Neural cell (in vitro differentiated cells): Measurements from ENCODE around the gene CDX1.

Source experiments
- POLR2AphosphoS5 ChIP-seq: IDR thresholded peaks from 2 replicates; pipeline ENCODE4 v1.6.1; 2012
- TF ChIP-seq, protein P1 (sequence below): fragments of 450-650 bp; IDR thresholded peaks from 2 replicates; pipeline ENCODE4 v1.5.1; 2014; ENCODE audit warnings: antibody characterized with exemption, mild to moderate bottlenecking, moderate library complexity; ENCODE audit not compliant: poor library complexity, severe bottlenecking

DNA sequence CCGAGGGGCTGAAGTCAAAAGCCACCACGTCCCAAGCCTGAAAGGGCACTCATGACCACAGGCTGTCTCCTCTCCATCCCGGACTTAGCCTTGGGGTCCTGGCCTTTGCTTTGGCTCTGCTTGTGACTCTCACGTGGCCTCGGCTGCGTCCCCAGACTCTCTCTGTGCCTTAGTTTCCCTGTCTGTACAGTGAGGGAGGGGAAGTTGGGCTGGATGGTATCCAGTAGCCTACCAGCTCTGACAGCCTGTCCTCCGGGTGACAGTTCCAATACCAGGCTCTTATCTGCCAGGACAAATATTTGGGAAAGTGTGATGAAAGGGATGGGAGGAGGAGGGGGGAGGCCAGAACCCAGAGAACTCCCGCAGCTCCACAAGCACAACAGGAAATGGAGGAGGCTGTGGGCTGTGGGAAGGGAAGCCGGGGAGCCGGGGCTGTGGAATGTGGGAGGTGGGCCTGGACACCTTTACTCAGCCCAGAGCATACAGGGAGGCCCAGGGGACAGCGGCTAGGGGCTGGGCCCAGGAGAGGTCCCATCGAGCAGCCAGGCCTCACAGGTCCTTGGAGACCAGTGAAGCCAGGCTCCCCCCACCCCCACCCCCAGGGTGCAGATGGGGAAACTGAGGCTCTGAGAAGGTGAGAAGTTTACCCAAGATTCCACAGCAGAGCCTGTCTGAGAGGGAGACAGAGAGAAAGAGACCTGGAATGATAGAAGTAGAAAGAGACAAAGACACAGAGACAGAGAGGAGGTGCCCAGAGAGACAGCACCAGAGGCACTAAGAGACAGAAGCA lies 29.2 kb upstream of the CDX1 start:
- TF ChIP-seq, protein P1, sequence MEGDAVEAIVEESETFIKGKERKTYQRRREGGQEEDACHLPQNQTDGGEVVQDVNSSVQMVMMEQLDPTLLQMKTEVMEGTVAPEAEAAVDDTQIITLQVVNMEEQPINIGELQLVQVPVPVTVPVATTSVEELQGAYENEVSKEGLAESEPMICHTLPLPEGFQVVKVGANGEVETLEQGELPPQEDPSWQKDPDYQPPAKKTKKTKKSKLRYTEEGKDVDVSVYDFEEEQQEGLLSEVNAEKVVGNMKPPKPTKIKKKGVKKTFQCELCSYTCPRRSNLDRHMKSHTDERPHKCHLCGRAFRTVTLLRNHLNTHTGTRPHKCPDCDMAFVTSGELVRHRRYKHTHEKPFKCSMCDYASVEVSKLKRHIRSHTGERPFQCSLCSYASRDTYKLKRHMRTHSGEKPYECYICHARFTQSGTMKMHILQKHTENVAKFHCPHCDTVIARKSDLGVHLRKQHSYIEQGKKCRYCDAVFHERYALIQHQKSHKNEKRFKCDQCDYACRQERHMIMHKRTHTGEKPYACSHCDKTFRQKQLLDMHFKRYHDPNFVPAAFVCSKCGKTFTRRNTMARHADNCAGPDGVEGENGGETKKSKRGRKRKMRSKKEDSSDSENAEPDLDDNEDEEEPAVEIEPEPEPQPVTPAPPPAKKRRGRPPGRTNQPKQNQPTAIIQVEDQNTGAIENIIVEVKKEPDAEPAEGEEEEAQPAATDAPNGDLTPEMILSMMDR, result no peak
- TF ChIP-seq POLR2AphosphoS5, result no peak
